Body of pancreas (tissue), 4 donors: ENCODE measurements around the gene PHKB.

ENCODE experiments used
- CTCF ChIP-seq, 7 experiments: fragments of 450-650 bp in 4 of 7; fragments of 200-600 bp in 3 of 7; sonication (generic) in 3 of 7; IDR thresholded peaks; one replicate each; pipeline ENCODE4 v1.5.1; 2016 to 2019; ENCODE audit warnings: antibody characterized with exemption in 7 of 7
- POLR2A ChIP-seq, 3 donors: fragments of 450-650 bp; IDR thresholded peaks; one replicate each; pipeline ENCODE4 v1.6.1; 2016; ENCODE audit warnings: antibody characterized with exemption in 3 of 3, mild to moderate bottlenecking in 2 of 3

- TF ChIP-seq POLR2A (IDR thresholded peaks at IDR 0.05) (no peak), CTCF (IDR thresholded peaks at IDR 0.05) (no peak)
Observed at GRCh38 chr16:47725188-47725695, 264.1 kb downstream of the PHKB start.
